ENCODE data around the gene MESD.

Gene MESD

GRCh38 chr15:80991421-80991820, 1.8 kb upstream of the MESD start:
- DNase-seq (ENCODE audit: low read depth in 2 of 2): no peak

GRCh38 chr15:80990955-80991354, 1.3 kb upstream of the MESD start:
- DNase-seq (ENCODE audit: low read depth in 2 of 2): no peak

- DNase-seq (ENCODE audit: low read depth in 2 of 2): no peak
Observed at GRCh38 chr15:80989081-80989517, 520 bp downstream of the MESD start.

GRCh38 chr15:80988148-80988796, 1.3 kb downstream of the MESD start:
- no peak for DNase-seq (ENCODE audit: low read depth in 2 of 2)

GRCh38 chr15:80986487-80986886, 3.1 kb downstream of the MESD start:
- no peak for DNase-seq (ENCODE audit: low read depth in 2 of 2)

GRCh38 chr15:80985981-80986380, 3.6 kb downstream of the MESD start:
- DNase-seq (ENCODE audit: low read depth in 2 of 2): no peak

GRCh38 chr15:80984856-80985255, 4.8 kb downstream of the MESD start:
- no peak for DNase-seq (ENCODE audit: low read depth in 2 of 2)

GRCh38 chr15:80982839-80983238, 6.8 kb downstream of the MESD start:
- no peak for DNase-seq (ENCODE audit: low read depth in 2 of 2)

GRCh38 chr15:80982205-80982604, 7.4 kb downstream of the MESD start:
- DNase-seq (ENCODE audit: low read depth in 2 of 2): no peak

GRCh38 chr15:80979538-80980200, 9.9 kb downstream of the MESD start:
- no peak for DNase-seq (ENCODE audit: low read depth in 2 of 2)

- no peak for DNase-seq (ENCODE audit: low read depth in 2 of 2)
Observed at GRCh38 chr15:80978685-80979329, 10.8 kb downstream of the MESD start.

- no peak for DNase-seq (ENCODE audit: low read depth in 2 of 2)
Observed at GRCh38 chr15:80977627-80978036, 12.0 kb downstream of the MESD start.

- DNase-seq (ENCODE audit: low read depth in 2 of 2): no peak
Observed at GRCh38 chr15:80976851-80977250, 12.8 kb downstream of the MESD start.

GRCh38 chr15:80974914-80975313, 14.7 kb downstream of the MESD start:
- DNase-seq (ENCODE audit: low read depth in 2 of 2): no peak

GRCh38 chr15:80972276-80972675, 17.3 kb downstream of the MESD start:
- DNase-seq (ENCODE audit: low read depth in 2 of 2): no peak

GRCh38 chr15:80971143-80971542, 18.5 kb downstream of the MESD start:
- no peak for DNase-seq (ENCODE audit: low read depth in 2 of 2)

- no peak for DNase-seq (ENCODE audit: low read depth in 2 of 2)
Observed at GRCh38 chr15:80970658-80971057, 19.0 kb downstream of the MESD start.

- DNase-seq (ENCODE audit: low read depth in 2 of 2): peak in 1 of 2 donors; percentile 25
Observed at GRCh38 chr15:80970018-80970657, 19.5 kb downstream of the MESD start.

- DNase-seq (ENCODE audit: low read depth in 2 of 2): no peak
Observed at GRCh38 chr15:80969316-80969715, 20.3 kb downstream of the MESD start.

GRCh38 chr15:80967991-80968510, 21.6 kb downstream of the MESD start:
- DNase-seq (ENCODE audit: low read depth in 2 of 2): no peak

- no peak for DNase-seq (ENCODE audit: low read depth in 2 of 2)
Observed at GRCh38 chr15:80967451-80967850, 22.2 kb downstream of the MESD start.

GRCh38 chr15:80966431-80967197, 23.0 kb downstream of the MESD start:
- no peak for DNase-seq (ENCODE audit: low read depth in 2 of 2)

All from stimulated activated CD8-positive, alpha-beta memory T cell treated with anti-CD3 and anti-CD28 coated beads, Interleukin-7, amount 100 ng/mL, for 4 hours (primary cell).